Activated CD4-positive, alpha-beta T cell treated with anti-CD3 and anti-CD28 coated beads for 1 hour (primary cell): ENCODE data around the gene EXOSC10.
"Not testable (repeated sequence)": the region's sequence is repeated elsewhere in the genome, so short reads cannot be mapped to it uniquely, and the experiment has no call there.

Source experiments
- DNase-seq: peaks from one replicate; pipeline ENCODE4 v3.0.0-alpha.2; 2020

EXOSC10 gene

GRCh38 chr1:11042995-11043874, 56.4 kb downstream of the EXOSC10 start:
- DNase-seq = no peak

DNA sequence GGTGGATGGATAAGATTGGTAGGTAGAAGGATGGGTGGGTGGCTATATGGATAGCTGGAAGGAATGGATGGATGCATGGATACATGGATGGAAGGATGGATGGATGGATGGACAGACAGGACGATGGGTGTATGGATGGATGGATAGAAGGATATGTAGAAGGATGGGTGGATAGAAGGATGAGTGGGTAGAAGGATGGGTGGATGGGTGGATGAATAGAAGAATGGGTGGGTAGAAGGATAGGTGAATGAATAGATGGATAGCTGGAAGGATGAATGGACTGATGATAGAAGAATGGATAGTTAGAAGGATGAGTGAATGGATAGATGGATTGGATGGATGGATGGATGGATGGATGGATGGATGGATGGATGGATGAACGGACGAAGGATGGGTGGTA, 57.6 kb downstream of the EXOSC10 start:
- DNase-seq = no peak

GRCh38 chr1:11041048-11041447, 58.6 kb downstream of the EXOSC10 start:
- DNase-seq = no peak

- DNase-seq = not testable (repeated sequence)
Observed at GRCh38 chr1:11040105-11040429, 59.6 kb downstream of the EXOSC10 start.

GRCh38 chr1:11039351-11040104, 60.1 kb downstream of the EXOSC10 start:
- DNase-seq = no peak

DNA sequence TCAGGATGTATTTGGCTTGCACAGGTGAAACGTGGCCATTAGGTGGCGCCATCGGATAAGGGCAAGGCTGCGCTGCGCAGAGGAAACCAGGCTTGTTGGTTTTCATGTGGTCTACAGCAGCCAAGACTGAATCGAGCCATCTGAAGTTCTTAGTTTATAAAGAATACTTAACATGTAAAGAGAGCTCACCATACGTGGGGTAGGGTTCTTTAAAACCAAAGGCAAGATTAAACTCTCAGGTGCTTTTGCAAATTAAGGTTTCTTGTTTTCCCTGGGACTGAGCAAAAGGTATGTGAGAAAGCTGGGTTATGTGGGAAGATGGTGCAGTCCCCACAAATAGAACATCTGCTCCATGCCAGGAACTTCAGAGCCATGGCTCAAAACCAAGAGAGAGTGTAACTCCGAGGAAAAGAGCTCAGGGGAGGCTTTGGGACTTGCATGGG, 61.9 kb downstream of the EXOSC10 start:
- peak; percentile 84 for DNase-seq

- not testable (repeated sequence) for DNase-seq
Observed at GRCh38 chr1:11037019-11037739, 62.5 kb downstream of the EXOSC10 start.

- no peak for DNase-seq
Observed at GRCh38 chr1:11031624-11032262, 67.9 kb downstream of the EXOSC10 start.

- DNase-seq = no peak
Observed at GRCh38 chr1:11030865-11031264, 68.8 kb downstream of the EXOSC10 start.

GRCh38 chr1:11028018-11028417, 71.7 kb downstream of the EXOSC10 start:
- no peak for DNase-seq

- DNase-seq = no peak
Observed at GRCh38 chr1:11027316-11027715, 72.4 kb downstream of the EXOSC10 start.

- no peak for DNase-seq
Observed at GRCh38 chr1:11026903-11027302, 72.8 kb downstream of the EXOSC10 start.

DNA sequence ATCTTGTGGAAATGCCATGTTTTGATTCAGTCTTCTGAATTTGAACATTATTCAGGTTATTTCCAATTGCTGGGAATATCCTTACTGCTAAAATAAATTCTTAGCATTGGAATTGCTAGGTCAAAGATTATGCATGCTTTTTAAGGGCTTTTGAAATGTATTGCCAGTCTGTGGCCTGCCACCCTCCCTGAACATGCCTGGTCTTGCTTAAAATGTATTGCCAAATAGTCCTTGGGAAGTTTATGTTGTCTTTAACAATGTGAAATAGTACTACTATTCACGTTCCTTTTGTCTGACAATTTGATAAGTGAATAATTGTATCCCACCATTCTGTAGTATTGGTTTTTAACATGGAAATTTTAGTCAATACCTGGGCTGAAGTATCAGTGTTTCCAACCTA, 73.6 kb downstream of the EXOSC10 start:
- DNase-seq = no peak

DNA sequence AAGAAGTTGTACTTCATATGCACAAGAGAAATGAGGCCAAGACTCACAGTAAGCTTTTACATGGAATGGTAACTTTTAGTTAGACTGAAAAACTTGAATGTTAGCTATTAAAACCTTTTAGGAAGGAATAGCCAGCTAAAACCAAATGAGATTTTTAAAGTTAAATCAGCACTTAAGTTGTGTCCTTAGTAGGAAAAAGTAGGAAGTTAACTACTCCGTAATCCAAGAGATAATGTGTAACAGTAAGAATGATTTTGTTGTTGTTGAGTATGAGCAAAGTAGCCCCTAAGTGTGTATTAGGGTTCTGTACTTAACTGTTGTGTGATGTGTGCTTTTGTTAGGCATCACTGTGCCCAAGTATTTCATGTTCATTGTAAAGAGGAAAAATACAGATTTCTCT, 74.1 kb downstream of the EXOSC10 start:
- no peak for DNase-seq

DNA sequence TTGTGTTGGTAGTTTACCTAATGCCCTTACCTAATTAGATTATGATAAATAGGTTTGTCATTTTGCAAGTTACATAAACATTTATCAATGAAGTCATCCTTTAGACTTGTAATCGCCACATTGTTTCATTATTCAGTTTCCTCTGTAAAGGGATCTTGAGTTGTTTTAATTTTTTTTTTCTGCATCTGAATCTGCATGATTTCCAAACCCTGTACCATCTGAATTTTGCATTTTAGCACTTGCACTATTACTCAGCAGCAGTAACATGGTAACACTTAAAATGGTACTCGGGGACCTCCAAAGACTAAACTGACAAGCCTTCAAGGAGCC, 74.8 kb downstream of the EXOSC10 start:
- DNase-seq = no peak

- no peak for DNase-seq
Observed at GRCh38 chr1:11024154-11024873, 75.4 kb downstream of the EXOSC10 start.

DNA sequence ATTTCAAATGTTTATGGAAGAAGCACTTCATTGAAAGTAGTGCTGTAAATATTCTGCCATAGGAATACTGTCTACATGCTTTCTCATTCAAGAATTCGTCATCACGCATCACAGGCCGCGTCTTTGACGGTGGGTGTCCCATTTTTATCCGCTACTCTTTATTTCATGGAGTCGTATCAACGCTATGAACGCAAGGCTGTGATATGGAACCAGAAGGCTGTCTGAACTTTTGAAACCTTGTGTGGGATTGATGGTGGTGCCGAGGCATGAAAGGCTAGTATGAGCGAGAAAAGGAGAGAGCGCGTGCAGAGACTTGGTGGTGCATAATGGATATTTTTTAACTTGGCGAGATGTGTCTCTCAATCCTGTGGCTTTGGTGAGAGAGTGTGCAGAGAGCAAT, 76.5 kb downstream of the EXOSC10 start:
- no peak for DNase-seq

- no peak for DNase-seq
Observed at GRCh38 chr1:11019971-11020370, 79.7 kb downstream of the EXOSC10 start.

- DNase-seq = not testable (repeated sequence)
Observed at GRCh38 chr1:11019358-11019757, 80.3 kb downstream of the EXOSC10 start.
